HL-60 (cell line): ENCODE measurements around the gene P2RX1.

Experiments
- CTCF ChIP-seq: IDR thresholded peaks from one replicate; pipeline ENCODE4 v1.5.1; 2011; ENCODE audit warnings: low read length, control low read depth, inconsistent platforms; ENCODE audit not compliant: insufficient read depth
- GABPA ChIP-seq: IDR thresholded peaks from 2 replicates; pipeline ENCODE4 v1.6.1; 2012; ENCODE audit warnings: low read depth

GRCh38 chr17:3949418-3949817 is 33.2 kb upstream of the P2RX1 start:
- no peak for TF ChIP-seq CTCF
- TF ChIP-seq GABPA: no peak
